ENCODE measurements around the gene FMN2.

FMN2 gene

DNA sequence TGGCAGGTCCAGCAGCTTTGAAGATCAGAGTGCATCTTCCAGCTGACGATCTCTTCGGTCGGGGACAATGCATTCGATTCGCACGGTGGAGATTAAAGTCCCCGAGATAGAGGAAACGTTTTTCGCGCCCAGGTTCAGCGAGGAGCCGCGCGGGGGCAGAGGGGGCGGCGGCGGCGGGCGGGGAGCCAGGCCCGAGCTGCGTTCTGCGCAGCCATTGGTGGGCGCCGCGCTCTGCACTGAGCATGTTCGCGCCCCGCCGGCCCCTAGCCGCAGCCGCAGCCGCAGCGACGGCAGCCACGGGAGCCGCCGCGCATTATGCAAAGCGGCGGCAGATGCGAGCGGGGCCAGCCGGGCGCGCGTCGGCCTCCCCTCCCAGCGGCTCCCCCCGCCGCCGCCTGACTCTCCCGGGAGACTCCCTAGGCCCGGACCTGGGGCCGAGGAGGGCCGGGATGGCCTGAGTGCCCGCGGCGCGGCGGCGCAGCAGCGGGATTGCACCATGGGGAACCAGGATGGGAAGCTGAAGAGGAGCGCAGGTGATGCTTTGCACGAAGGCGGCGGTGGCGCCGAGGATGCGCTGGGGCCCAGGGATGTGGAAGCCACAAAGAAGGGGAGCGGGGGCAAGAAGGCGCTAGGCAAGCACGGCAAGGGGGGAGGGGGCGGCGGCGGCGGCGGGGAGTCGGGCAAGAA, at the start of gene FMN2:
TSS of gene FMN2 (plus strand) at position 270 of the 687 bp plus-strand sequence. CDS start at position 497, 227 bp downstream.
- DNase-seq: no peak

DNA sequence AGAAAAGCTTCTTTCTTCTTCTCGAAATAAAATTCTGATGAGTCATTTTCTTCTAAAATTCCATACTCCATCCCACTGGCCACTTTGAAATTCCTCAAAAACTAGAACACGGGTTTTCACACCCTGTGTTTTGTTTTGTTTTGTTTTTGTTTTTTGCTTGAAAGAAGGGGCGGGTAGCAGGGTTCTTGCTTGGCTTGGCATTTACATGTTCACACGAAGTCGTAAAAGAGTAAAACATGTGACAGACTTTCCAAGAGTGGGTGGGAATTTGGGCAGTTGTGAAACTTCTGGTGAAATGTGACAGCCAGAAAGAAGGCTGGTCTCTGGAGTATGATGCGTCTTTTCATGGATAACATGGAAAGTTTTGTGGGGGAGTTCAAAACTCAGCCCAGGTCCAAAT, 47.1 kb upstream of the FMN2 start:
- DNase-seq: no peak

DNA sequence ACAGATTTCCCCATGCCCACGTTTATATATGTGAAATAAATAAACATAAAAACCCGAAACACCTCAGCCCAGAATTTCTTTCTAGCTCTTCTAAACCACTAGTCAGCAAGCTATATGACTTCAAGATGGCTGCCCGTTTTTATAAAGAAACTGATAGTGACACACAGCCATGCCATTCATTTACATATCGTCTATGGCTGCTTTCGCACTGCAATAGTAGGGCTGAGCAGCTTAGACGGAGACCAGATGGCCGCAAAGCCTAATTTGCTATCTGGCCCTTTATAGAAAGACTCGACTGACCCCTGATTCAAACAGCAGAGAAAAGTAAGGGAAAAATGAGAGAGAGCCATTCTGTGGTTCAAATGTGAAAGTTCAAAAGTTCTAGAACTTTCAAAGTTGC, 45.7 kb upstream of the FMN2 start:
- DNase-seq: no peak

DNA sequence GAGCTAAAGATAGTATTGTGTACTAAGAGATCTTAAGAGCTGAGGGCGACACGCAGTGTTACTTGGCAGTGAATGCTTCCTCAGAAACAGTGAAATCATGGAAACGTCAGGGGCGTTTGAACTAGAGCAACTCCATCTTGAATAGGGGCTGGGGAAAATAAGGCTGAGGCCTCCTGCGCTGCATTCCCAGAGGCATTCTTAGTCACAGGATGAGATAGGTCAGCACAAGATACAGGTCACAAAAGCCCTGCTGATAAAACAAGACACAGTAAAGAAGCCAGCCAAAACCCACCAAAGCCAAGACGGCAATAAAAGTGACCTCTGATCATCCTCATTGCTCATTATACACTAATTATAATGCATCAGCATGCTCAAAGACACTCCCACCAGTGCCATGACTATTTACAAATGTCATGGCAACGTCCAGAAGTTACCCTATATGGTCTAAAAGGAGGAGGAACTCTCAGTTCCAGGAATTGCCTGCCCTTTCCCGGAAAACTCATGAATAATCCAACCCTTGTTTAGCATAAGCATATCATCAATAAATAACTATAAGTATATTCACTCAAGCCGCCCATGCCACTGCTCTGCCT, 37.5 kb upstream of the FMN2 start:
- no peak for DNase-seq

DNA sequence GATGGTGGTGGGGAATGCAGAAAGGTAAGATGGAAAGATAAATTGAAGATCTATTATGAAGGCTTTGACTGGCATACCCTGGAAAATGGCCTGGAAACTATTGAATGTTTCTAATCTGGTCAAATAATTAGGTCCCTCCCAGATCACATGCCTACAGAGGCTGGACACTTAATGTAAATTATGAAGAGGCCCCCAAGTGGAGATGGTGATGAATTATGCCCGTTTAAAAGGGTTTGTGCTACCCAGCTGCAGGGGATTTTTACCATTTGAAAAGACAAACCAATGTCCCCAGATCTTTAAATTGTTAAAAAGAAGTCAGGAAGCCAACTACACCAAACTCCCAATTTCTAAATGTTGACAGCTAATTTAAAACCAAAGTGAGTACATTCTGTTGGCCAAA, 35.7 kb upstream of the FMN2 start:
- DNase-seq: no peak

DNA sequence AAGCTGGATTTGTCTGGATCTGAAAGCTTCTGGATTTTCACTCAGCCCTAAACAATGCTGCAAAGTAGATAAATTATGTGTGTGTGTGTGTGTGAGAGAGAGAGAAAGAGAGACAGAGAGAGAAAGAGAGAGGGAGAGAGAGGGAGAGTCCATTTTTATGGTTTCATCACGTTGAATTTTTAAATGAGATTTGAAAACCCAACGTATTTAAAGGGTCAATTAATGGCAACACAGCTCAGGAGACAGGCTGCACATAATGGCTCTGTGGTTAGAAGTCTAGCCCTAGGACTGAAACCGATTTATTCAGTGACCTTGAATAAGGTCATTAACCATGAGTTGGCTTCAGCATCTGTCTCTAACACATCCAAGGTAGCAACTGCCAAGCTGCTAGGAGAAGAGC, 35.3 kb upstream of the FMN2 start:
- no peak for DNase-seq

DNA sequence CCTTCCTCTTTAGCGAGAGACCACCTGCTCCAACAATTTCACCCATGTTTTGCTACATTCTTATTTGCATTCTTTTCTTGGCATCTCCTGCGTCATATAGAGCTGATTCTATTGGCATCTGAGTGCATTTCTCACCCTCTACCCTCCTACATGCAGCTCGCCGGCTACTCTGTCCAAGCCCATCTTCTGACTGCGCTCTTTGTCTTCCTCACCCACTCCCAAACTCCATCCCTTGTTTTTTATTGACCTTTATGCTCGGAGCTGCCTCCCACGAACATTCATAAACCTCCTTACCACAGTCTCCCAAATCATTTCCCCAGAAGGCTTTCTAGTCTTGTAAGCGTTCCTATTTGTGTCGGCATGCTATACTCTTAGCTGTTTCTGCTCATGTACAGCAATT, 33.6 kb upstream of the FMN2 start:
- no peak for DNase-seq

DNA sequence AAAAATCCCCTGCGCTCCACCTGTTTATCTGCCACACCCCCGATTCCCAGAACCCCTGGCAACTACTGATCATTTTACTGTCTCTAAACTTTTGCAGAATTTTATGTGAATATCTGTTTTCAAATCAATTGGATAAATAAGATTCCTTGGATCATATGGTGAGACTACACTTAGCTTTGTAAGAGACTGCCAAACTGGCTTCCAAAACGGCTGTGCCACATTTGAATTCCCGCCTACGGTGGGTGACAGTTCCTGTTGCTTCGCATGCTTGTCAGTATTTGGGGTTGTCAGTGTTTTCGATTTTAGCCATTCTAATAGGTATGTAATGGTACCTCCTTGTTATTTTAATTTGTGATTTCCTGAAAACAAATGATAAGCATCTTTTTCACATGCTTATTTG, 22.7 kb upstream of the FMN2 start:
- DNase-seq: no peak

DNA sequence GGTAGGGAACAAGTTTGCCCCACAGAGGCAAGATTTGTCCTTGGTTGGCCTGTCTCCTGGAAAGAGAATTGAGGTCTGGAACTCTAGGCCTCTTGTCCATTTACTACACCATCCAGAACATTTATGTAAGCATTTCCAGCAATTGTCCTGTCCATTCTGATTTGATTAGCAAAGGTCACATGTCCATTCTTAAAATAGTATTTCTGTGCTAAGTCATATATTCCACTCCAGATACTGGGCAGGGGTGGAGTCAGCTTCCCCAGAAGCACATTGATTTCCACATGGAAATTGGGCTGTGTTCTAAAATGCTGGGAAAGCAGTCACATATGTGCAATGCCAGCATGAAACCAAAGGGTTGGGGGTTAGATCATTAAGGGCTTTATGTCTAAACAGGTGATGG, 21.5 kb upstream of the FMN2 start:
- DNase-seq: no peak

DNA sequence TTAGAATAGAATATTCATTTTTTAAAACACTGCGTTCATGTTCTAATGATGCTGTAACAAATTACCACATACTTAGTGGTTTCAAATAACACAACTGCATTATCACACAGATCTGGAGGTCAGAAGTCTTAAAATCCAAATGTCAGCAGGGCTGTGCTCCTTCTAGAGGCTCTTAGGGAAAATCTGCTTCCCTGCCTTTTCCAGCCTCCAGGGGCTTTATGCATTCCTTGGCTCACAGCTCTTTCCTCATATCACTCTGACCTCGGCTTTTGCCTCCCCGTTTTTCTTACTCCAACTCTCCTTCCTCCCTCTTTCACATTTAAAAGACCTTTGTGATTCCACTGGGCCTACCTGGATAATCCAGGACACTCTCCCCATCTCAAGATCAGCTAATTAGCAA, 18.6 kb upstream of the FMN2 start:
- no peak for DNase-seq

DNA sequence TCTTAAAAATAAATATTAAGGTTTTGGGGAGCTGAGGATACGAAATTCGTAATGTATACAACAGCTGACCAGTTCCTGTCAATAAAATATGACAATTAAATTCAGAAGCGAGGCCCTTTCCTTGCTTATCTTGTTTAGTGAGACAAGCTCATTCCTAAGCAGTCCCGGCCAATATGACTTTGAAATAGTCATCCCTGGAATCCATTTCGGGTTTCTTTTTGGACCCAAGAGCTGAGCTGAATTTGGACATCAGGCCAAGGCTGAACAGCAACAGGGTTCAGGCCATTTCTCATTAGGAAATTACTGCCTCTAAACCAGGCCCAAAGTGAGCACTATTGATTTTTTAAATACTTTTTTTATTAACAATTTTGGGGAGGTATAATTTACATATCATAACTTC, 17.3 kb upstream of the FMN2 start:
- DNase-seq: no peak

DNA sequence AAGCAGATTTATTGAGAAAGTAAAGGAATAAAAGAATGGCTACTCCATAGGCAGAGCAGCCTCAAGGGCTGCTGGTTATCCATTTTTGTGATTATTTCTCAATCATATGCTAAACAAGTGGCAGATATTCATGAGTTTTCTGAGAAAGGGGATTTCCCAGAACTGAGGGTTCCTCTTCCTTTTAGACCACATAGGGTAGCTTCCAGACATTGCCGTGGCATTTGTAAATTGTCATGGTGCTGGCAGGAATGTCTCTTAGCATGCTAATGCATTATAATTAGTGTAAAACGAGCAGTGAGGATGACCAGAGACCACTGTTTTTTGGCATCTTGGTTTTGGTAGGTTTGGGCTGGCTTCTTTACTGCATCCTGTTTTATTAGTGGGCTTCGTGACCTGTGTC, 16.8 kb upstream of the FMN2 start:
- DNase-seq: no peak

DNA sequence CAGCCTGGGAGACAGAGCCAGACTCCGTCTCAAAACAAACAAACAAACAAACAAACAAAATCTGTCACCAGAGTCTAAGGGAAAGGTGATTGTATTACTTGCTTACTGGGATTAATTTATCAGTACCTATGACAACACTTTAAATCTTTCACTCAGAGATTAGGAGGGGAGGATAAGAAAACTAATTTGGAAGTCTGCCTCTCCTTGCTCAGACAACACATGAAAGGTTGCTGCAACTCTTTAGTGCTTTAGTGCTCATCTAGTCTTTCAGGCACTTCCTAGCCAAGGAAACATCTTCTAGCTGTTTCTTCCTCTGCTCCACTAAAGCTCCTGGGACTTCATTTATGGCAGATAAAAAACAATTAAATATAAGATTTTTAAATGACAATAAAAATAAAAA, 7.3 kb upstream of the FMN2 start:
- DNase-seq: no peak

DNA sequence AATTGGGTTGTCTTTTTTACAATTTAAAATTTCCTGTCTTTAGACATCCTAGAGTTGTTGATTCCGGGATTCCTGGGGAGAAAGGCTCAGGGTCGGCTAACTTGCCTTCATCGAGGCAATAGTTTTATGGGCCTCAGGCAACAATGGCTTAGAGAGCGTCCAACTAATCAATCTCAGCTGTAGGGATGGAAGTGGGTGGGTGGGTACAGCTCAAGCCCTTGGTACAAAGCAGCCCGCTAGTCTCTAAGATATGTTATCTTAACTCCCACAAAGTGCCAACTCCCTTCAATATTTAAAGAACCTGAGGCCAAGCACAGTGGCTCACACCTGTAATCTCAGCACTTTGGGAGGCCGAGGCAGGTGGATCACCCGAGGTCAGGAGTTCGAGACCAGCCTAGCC, 6.9 kb upstream of the FMN2 start:
- no peak for DNase-seq

DNA sequence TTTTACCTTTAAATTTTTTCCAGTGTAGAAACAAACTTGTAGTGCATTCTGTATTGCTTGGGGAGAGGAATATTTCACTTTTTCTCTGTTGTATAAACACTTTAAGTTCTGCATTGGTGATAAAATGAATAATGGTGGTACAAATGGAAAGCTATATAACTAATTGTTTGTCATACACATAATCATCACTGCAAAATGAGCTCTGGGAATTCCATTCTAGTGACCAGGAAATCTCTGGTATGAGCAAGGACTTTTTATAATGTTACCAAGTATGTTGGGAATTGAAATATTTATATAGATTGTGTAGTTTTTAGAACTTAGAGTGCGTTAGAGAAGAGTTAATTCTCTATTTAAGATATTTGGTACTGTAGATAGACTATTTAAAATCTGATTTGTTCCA, 5.0 kb upstream of the FMN2 start:
- no peak for DNase-seq

DNA sequence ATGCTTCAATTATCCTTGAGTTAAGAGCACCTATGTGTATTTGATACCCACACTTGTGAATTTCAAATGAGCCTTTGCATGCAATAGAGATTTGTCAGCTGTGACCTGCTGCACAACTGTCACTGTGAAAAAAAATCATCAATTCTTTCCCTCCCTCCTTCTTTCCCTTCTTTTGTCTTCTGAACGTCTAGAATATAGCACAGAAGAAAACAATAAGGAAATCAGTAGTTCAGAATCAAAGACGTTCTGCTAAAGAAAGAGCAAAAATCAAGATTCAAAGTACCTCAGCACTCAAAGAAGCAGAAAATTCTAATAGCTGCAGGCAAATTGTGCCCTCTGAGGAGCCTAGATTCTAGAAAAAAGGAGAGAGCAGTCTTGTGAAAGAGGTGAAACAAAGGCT, 1.7 kb upstream of the FMN2 start:
- no peak for DNase-seq

DNA sequence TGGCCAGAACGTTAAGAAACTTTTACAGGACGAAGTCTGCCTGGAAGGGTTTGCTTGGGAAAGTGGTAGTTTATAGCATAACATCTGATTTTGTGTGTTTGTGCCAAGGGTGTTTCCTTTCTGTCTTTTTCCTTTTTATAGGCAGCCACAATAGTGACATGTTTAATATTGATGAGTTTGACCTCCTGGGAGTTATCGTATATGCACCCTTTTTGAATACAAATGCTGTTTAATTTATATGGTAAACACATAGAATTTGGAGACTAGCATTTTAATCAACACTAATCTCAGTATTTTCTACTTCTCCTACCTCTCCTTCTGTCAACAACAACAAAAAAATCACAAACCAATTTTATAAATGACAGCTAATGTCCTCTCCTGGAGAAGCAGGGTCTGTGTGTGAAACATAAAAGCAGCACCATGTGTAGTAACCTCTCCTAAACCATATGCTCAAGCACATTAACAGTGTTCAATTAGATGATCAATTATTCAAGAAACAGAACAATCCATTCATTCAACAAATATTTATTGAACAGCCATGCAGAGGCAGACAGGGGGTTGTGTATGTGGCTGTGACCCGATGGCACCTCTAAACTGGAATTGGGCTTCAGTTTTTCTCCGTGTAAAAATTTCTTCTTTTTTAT, 604 bp upstream of the FMN2 start:
- DNase-seq: no peak

DNA sequence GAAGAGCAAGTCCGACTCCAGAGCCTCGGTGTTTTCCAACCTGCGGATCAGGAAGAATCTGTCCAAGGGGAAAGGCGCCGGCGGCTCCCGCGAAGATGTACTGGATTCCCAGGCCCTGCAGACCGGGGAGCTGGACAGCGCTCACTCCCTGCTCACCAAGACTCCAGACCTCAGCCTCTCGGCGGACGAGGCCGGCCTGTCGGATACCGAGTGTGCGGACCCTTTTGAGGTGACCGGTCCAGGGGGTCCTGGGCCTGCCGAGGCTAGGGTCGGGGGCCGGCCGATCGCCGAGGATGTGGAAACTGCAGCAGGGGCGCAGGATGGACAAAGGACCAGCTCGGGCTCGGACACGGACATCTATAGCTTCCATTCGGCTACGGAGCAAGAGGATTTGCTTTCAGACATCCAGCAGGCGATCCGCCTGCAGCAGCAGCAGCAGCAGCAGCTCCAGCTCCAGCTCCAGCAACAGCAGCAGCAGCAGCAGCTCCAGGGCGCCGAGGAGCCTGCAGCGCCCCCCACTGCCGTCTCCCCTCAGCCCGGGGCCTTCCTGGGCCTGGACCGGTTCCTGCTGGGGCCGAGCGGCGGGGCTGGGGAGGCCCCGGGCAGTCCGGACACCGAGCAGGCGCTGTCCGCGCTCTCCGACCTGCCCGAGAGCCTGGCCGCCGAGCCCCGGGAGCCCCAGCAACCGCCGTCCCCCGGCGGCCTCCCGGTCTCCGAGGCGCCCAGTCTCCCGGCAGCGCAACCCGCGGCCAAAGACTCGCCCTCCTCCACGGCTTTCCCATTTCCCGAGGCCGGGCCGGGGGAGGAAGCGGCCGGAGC, 827 bp downstream of the FMN2 start:
- no peak for DNase-seq

DNA sequence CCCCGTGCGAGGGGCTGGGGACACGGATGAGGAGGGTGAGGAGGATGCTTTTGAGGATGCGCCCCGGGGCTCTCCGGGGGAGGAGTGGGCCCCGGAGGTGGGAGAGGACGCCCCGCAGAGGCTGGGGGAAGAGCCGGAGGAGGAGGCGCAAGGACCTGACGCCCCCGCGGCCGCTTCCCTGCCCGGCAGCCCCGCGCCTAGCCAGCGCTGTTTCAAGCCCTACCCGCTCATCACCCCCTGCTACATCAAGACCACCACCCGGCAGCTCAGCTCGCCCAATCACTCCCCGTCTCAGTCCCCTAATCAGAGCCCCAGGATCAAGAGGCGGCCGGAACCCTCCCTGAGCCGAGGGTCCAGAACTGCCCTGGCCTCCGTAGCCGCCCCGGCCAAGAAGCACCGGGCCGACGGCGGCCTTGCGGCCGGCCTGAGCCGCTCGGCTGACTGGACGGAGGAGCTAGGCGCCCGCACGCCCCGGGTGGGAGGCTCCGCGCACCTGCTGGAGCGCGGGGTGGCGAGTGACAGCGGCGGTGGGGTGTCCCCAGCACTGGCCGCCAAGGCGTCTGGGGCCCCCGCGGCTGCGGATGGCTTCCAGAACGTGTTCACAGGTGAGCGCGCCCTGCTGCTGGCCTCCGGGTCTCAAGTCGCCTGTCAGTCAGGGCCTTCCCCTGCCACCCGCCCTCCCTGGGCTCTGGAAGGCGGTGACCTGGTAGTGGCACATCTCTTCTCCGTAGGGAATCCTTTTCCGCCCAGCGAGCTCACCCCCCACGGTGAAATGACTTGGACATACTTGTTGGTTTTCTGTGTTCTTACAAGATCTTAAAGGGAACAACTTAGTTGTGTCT, 1.7 kb downstream of the FMN2 start:
- no peak for DNase-seq

DNA sequence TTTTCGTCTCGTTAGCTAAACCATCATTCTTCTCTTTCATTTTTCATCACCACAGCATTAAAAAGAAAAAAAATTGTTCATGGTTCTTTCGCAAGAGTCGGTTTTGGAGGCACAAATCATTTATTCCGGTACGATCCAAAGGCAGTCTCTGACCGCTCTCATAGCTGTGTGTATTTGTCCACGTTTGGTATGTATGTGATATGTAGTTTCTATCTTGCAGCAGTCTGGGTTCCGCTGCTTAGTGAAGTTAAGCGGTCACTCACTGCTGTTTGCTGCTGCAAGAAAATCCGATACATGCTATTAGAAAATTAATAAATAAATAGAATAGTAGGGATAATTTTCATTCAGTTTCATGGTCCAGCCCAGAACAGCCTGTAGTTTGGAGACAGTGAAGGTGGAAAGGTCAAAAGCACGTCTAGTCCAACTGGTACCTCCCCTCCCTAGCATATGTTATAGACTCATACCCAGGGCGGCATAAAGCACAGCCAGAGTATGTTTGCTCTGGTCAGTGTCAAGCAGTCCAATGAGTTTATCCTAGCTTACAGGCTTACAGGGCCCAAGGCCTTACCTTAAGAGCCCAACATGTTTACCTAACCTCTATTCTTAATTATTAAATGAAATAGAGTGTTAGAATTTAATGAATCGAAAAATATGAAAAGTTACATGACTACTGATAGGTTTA, 2.5 kb downstream of the FMN2 start:
- no peak for DNase-seq

DNA sequence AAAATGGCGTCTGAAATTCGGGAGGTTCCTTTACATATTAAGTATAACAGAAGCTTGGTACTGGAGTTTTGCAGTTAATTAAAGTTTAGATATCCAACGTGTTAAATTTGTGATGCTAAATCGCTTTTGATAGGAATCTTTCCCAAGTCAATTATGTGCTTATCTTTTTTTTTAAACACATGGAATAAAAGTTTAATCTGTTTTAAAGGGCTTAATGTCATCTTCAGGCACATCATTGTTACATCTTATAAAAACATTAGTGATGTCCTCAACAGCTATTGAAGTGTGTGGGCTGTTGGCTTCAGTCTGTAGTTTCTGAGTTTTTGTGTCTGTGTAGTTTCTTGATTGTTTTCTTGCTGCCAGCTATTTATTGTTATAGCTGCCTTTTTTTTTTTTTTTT, 5.3 kb downstream of the FMN2 start:
- no peak for DNase-seq

DNA sequence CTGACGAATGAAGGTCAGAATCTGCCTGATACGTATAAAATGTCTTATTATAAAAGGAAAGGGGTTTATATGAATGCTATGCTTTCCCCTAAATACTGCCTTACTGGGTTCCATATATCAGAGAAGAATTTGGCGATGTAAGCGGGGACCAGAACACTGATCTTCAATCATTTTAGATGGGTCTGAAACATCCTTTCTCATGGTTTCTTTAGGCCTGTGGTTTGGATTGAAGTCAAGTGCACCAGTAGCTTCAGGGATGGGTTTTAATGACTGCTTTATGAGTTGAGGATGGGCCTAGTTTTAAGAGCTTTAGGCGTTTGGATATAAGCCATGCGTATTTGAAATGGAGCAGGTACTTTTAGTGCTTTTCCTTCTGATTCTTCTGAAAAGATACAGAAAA, 6.9 kb downstream of the FMN2 start:
- DNase-seq: no peak
